Stimulated activated naive CD4-positive, alpha-beta T cell treated with Interleukin-2 at 50 U/mL for 16 hours (primary cell): Measurements from ENCODE around the gene LCTL.

Source experiments
- DNase-seq: peaks from one replicate; lab custom pipeline; 2025; lab: John Stamatoyannopoulos, UW

LCTL gene, protein sequence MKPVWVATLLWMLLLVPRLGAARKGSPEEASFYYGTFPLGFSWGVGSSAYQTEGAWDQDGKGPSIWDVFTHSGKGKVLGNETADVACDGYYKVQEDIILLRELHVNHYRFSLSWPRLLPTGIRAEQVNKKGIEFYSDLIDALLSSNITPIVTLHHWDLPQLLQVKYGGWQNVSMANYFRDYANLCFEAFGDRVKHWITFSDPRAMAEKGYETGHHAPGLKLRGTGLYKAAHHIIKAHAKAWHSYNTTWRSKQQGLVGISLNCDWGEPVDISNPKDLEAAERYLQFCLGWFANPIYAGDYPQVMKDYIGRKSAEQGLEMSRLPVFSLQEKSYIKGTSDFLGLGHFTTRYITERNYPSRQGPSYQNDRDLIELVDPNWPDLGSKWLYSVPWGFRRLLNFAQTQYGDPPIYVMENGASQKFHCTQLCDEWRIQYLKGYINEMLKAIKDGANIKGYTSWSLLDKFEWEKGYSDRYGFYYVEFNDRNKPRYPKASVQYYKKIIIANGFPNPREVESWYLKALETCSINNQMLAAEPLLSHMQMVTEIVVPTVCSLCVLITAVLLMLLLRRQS

DNA sequence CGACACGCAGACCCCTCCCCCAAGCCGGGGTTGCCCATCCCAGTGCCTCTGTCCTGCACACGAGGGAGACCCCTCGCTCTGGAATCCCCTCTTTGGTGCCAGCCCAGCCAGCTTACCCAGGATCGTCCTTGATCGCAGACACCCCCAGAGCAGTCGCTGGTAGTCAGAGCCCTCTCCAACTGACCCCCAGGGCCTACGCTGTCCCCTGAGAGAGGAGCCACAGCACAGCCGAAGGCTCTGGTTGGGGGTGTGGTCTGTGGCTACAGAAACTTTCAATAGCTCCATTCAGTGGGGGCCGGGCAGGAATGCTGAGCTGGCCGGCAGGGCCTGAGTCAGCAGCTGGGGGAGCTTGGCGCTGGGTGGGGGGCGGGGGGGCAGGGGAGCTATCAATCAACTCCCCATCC is at the start of gene LCTL:
TSS of gene LCTL (minus strand) at position 258 of the 404 bp plus-strand sequence. CDS start 633 bp downstream, outside the sequence.
- no peak for DNase-seq

DNA sequence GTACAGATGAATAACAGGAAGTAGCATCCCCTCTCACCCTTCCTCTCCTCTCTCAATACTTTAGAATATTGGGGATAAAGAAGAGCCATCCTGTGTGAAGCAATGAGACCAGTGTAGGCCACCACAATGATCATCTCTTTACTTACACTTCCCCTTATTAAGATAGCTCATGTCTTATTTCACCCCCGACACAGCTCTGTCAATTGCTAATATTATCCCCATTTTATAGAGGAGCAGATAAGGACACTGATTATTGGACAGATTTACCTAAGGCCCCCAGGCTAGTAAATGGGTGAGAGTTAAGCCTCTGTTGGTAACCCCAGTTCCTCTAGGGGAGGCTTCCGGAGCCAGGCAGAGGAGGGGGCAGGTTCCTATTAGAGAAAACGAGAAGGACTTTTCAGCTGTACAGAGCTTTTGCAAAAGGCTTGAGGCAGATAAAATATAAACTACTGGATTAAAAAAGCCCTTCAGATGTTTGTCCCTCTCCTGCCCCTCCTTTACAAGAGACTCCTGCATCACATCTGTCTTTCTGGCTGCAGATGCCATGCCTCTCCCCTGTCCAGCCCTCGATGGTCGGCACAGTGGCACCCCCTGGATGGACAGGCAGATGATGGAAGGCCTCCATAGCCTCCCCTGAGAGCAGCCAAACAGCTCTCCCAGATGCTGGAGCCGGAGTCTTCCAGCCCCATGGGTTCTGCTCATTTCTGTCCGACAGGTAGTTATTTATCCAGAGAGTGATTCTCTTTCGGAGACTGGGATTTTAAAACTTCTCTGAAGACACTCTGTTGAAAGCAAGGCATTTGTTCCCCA is 49.4 kb upstream of the LCTL start:
- no peak for DNase-seq

DNA sequence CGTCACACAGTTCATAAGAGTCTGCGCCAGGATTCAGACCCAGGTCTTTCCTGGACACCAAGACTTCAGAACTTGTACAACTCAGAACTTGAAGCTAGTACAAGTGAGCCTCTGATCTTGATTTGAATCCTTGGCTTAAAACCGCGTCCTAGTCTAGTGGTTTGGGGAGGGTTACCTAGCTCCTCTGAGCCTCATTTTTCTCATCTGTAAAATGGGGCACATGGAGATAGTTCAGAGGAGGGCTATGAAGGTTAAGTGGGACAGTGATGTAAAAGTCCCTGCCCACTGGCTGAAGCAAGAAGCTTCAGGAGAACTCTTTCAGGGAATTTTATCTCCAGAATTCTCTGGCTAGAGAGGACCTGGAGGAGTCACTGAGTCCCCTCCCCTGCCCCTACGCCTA is 48.7 kb upstream of the LCTL start:
- no peak for DNase-seq

DNA sequence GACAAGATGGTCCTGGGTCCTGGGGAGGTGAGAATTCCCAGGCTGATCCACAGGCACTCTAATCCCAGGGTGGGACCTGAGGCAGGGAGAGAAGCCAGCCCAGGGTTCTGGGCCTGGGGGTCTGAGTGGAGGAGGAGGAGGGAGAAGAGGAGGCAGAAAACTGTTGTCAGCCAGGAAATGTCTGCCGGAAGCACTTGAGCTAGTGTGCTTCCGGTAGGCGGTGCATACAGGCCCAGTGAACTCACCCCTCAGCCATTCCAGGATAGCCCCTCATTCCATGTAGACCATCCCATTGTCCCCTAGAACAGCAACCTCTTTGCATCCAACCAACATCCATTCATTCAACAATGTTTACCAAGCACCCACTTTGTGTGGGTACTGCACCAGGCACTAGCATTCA is 47.9 kb upstream of the LCTL start:
- no peak for DNase-seq

DNA sequence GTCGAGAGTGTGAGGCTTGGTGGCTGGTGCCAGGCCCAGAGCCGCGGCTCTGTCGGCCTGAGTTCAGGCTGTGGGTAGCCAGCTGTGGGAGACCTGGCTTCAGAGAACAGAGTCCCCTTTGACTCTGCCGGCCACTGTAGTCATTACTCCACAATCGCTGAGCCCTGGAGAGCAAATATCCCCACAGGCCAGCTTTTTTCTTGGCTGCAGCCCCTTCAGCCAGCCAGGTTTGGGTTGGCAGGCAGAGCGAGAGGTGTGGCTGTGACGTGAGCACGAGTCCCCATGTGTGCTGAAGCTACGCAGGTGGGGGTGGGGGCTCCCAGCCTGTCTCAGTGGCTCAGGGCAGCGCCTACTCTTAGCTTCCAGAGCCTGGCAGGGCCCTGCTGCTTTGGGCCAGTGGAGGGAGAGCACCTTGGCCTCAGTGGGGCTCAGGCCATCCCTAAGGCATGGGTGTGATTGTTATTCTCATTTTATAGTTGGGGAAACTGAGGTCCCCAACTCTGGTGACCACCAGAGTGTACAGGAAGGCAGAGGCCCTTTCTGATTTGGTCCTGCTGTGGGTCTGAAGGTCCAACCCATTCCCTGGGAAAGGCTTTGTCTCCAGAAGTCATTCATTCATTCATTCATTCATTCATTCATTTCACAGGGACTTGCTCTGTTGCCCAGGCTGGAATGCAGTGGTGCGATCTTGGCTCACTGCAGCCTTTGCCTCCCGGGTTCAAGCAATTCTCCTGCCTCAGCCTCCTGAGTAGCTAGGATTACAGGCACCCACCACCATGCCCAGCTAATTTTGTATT is 45.7 kb upstream of the LCTL start:
- no peak for DNase-seq

DNA sequence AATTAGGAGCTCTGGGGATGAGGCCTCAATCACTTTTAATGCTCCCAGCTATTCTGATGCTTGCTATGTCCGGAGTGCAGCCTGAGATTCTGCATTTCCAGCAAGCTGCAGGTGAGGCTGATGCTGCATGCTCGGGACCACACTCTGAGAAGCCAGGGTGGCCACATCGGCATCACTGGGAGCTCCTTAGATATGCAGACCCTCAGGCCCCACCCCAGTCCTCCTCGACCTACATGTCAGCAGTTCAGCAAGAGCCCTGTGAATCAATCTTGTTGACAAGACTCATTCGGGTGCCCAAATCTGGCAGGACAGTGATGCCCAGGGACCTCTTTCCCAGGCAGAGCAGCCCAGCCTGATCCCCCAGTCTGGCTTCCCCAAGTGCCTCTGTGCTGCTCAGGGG is 44.1 kb upstream of the LCTL start:
- no peak for DNase-seq

DNA sequence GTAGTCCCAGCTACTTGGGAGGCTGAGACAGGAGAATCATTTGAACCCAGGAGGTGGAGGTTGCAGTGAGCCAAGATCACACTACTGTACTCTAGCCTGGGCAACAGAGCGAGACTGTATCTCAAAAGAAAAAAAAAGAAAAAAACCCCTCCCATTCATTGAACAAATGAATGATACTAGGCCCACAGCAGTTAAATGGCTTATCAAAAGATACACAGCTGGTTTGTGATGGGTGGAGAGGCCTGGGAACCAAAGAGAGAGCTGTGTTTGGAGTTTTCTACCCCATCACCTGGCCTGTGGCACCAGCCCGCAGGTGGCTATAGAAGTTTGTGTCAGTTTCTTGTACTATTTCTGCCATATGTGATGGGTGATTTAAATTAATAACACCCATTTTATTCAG is 43.1 kb upstream of the LCTL start:
- no peak for DNase-seq

DNA sequence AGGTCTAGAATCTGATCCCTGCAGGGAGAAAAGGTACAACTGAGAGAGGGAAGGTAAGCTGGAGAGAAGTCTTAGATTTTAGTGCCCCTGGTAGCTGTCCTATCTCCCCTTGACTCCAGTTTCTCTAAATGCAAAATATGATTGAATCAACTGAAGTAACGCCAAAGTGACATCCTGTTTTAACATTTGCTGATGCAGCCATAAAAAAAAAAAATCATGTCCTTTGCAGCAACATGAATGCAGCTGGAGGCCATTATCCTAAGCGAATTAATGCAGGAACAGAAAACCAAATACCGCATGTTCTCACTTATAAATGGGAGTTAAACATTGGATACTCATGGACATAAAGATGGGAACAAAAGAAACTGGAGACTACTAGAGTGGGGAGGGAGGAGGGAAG is 42.4 kb upstream of the LCTL start:
- DNase-seq, result no peak

DNA sequence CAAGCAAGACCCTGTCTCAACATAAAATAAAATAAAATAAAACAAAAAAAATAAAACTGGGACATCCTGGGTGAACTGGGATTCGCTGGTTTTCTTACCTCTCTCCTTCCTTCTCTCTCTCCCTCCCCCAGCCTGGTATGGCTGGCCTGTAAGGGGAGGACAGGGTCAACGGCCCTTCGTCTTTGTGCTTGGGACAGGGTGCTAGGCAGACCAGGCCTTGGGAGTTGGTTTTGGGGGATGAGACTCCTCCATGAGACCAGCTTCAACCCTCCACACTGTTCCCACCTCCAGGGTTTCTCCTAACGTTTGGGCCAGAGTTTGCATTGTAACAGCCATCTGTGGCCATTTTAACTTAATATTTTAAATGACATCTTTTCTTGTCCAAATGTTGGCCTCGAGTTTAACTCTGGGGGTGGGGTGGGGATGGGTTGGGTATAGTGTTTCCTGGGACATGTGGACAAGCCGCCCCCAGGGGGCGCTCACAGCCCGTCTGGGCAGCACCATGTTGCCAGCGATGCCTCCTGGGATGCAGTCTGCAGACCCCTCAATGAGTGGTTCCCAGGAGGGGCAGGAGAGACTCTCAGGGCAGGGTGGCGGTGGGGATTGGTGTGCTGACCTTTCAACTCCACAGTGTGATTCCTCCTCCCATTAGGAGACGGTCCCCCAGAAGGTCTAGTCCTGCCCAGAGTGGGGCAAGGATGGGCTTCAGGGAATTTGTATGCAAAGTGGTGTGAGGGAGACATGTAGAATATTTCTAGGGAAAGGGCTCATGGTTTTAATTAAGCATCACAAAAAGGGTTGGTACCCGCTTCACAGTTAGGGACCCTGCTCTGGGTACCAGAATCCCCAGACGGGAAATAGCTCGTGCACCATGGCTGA is 37.7 kb upstream of the LCTL start:
- no peak for DNase-seq

DNA sequence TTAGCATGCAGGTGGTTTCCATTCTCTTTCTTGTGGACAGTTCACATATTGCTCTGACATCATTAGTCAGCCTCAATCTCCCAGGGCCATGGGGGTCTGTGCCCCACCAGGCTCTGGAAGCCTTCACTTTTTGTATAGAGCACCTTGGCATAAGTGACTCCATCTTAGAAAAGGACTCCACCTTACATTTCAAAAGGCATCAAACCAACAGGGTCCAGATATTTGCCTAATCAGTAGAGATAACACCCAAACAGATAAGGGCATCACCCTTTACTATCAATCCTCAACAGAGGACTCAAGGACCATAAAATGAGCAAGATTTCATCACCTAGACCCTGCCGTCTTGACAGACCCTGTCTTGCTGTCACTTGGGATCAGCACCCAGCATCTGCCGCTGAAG is 35.7 kb upstream of the LCTL start:
- DNase-seq, result no peak

DNA sequence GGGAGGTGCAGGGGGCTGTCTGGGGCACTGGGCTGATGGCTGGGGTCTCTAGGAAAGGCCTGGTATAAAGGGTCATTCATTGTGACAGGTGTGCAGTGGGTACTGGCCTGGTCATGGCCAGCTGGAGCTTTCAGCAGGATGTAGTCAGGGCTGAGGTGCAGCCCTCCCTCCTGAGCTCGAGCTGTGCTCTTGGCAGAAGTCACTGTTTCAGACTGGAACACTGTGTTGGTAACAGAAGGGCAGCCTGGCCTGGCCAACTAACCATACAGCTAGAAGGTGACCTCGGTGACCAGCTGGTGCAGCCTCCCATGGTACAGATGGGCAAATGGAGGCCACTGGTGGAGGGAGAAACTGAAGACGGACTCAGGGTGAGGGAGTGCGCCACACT is 34.4 kb upstream of the LCTL start:
- no peak for DNase-seq

DNA sequence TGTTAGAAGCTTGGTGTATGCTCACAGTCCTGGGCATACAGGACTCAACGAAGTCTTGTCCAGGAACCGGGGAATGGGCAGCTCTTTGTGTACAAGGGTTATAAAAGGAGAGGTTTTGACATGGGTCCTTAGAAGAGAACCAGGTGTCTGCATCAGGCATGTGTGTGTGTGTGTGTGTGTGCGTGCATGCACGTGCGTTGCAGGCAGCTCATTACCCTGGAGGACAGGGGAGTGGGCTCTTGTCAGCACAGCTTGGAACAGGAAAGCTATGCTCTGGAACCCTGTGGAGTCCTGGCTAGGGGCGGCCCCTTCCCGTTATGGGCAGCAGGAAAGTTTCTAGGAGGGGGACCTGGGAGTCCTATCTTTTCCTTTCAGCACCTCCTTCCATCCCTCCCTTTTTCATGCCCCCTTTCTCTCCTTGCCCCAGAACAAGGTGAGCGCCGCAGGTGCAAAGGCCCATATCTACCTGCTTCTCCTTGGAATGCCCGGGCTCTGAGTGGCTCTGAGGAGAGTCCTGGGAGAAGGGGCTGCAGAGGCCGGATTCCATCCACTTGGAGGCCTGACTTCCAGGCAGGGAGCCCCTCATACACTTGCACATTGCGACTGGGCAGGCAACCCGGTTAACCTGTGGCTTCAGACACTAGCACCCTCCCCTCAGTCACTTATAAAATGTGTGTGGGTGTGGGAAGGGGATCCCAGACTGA is 33.9 kb upstream of the LCTL start:
- no peak for DNase-seq

DNA sequence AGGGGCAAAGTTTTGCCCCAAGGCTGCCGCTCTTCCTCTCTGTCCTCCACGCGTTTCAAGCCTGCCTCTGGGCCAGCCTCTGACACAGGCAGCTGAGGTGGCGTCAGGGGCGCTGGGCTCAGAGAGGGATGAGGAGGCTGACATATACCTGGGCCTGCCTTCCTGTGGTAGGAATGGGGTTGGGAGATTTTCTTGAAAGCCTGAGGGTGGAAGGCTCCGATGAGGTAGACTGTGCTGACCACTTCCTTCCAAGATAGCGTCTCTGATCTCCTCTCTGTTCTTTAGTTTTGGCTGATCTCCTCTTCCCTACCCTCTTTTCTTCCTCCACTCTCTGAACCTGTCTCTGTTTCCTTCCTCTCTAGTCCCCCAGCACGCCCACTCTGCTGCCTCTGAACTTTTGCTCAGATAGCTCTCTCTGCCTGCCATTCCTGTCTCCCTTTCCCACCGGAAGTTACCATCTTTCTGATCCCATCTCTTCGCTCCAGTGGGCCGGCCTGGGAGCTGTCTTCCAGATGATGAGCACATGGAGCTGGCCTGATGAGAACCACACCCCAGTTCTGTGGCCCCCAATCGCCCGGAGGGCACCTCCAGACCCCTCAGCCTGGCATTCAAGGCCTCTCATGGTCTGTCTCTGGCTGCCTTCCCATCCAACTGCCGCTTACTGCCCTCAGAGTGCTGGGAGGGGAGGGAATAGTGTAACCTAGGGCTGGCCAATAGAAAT is 32.5 kb upstream of the LCTL start:
- no peak for DNase-seq

DNA sequence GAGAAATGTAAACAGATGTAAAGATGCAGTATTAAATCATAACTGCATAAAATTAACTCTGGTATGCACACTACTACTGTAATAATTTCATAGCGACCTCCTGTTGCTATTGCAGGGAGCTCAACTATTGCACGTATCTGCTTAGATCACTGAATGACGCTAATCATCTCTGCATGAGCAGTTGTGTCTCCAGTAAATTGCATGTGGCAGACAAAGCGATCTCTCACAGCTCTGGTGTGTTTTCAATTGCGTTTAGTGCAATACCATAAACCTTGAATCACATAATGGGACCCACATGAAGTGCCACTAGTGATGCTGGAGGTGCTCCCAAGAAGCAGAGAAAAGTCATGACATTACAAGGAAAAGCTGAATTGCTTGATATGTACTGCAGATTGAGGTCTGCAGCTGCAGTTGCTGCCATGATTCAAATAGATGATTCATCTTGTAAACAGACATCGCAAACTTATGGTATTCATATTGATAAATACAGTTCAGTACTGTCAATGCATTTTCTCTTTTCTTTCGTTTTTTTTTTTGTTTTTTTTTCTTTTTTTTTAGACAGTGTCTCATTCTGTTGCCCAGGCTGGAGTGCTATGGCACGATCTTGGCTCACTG is 30.2 kb upstream of the LCTL start:
- no peak for DNase-seq

DNA sequence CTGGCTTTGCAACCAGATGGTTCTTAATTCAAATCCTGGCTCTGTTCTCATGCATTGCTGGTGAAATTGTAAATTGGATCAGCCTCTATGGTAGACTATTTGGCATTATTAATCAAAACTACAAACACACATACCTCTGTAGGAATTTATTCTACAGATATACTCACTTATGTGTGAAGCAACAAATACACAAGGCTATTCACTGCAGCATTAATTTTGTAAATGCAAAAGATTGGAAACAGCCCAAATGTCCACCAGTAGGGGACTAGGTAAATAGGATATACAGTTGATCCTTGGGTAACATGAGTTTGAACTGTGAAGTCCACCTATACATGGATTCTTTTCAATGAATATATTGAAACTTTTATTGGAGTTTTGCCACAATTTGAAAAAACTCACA is 29.5 kb upstream of the LCTL start:
- no peak for DNase-seq

DNA sequence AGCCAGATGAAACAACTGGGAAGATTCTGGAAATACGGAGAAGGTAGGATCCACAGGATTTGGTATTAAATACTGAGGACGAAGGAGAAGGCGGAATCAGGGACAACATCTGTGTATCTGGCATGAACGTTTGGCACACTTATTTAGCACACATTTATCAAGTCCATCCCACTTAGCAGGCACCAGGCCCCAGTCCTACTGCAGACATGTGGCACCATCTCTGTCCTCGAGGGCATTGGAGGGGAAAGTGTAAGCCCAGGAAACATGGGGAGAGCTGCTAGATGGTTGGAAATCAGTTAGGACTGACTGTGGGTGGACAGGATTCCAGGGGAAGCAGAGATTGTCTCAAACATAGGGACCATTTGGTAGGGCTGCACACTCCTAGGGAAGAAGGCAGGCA is 29.0 kb upstream of the LCTL start:
- no peak for DNase-seq

DNA sequence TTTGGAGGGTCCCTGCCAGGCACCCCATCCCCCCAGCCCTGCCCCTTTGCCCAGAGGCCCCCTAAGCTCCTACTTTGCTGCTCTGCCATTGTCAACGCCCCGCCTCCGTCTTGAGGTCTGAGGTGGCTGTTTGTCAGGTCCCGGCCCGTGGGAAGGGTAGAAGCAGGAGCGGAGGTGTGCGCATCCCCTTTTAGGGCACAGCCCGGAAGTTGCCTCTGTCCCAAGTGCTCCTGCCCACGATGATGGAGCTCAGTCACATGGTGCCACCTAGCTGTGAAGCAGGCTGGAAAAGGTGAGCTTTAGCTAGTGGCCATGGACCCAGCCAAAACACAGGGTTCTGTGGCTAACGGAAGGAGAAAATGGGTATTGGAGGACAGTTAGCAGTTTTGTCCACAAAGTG is 28.5 kb upstream of the LCTL start:
- DNase-seq, result no peak

DNA sequence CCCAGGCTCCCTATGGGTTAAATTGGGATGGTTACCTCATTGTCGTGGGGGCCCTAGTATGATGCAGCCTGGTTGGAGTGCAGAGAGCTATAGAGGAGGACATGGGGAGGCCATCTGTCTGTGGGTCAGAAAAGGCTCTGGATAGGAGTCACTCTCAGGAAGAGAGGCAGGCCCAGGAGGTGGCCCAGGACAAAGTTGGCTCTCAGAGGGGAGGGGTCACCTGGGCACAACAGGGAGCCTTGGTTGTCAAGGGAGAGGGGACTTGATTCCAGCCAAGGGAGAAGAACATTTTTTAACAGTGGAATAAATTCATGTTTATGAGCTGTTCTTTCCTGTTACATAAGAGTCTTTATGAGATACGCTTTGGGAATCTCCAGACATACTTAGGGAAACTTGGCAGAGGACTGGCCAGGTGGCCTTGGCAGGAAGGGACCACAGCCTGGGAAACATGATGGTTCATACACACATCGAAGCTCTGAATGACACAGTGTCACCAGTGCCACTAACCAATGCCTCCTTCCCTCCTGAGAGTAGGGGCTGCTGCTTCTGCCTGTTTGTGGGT is 27.5 kb upstream of the LCTL start:
- no peak for DNase-seq

DNA sequence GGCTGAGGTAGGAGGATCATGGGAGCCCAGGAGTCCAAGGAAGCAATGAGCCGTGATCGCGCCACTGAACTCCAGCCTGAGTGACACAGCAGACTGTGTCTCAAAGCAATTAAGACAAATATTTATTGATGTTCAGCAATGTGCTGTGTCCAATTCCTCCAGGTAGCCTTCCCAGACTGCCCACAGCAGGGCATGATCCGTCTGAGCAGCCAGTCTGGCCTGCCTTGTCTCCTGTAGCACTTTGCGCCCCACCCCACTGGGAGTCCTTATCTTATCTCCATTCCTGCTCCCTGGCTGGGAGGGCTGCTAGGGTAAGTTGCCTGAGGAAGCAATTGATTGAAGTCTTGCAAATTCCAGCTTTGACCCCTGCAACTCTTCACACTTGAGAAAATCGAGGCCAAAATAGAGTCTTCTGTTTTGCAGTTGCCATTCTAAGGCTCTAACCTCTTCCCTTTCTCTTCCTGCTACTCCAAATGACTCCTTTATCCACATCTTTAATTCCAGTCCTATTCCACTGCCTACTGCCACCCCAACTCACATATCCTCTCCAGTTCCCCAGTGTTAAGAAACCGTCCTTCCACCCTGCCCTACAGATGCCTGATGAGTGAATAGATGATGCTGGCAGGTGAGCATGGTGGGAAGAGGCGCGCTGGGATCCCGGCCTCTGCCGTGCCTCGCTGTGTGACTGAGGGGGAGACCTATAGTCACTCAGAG is 26.9 kb upstream of the LCTL start:
- no peak for DNase-seq
